Activated T-helper 17 cell treated with anti-CD3 and anti-CD28 coated beads, Interleukin-2, amount 50 U/mL, for 72 hours (primary cell): ENCODE measurements around the gene EPHX1. TPM values are rescaled to one million over a fixed set of nuclear protein-coding genes. Genes with fewer than 3 reads are reported as not detected.
"Not testable (repeated sequence)": the region's sequence is repeated elsewhere in the genome, so short reads cannot be mapped to it uniquely, and the experiment has no call there.

Experiments
- ATAC-seq: fragments of 150-1000 bp; cut with Tn5 transposase; replicated peaks from 2 replicates; pipeline ENCODE4 v1.10.0; 2021; ENCODE audit warnings: mild to moderate bottlenecking, moderate library complexity
- H3K27ac Mint-ChIP-seq: one replicate; pipeline ENCODE4 v1.8.0; 2022; ENCODE audit warnings: mixed read lengths
- H3K27me3 Mint-ChIP-seq: one replicate; pipeline ENCODE4 v1.8.0; 2022; ENCODE audit warnings: mixed read lengths
- H3K36me3 Mint-ChIP-seq: one replicate; pipeline ENCODE4 v1.8.0; 2022; ENCODE audit warnings: low read depth, mild to moderate bottlenecking, mixed read lengths
- H3K4me1 Mint-ChIP-seq: one replicate; pipeline ENCODE4 v1.8.0; 2022; ENCODE audit warnings: mixed read lengths
- H3K4me3 Mint-ChIP-seq: one replicate; pipeline ENCODE4 v1.8.0; 2022; ENCODE audit warnings: mild to moderate bottlenecking, mixed read lengths
- H3K9me3 Mint-ChIP-seq: one replicate; pipeline ENCODE4 v1.8.0; 2022; ENCODE audit warnings: mixed read lengths
- total RNA-seq, 2 donors: library from RNA; stranded (reverse); gene quantifications; one replicate each; pipeline ENCODE4 v1.2.3, GENCODE V29; 2022

Gene EPHX1
- total RNA-seq, 2 donors from 2014 or later = 1.5 to 1.7 TPM

DNA sequence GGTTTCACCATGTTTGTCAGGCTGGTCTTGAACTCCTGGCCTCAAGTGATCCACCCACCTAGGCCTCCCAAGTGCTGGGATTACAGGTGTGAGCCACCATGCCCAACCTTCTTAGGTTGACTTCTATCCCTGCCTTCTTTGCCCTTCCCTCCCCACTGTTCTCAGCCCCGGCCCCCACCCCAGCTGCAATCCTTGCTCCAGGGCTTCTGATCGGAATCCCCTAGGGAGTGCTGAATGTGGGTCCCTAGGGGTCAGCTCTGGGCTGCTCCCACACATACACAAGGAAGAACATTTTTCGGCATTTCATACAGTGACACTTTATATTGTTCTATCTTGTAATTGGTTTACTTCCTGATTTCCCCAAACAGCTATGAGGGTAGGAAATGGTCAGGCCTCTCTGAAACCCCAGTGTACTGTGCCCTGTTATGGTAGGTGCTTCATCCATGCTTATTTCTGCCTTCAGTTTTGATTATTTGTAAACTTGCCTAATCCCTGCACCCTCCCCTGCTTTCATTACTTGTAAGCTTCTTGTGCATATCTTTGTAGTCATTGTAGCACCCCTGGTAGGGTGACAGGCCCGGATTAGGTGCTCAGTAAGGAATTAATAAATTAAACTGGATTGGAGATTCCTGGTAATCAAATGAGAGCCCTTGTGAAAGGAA is 38.1 kb upstream of the EPHX1 start:
- ATAC-seq = no peak
- H3K27ac Mint-ChIP-seq = no peak overlapping the region
- H3K36me3 Mint-ChIP-seq = no peaks in the 10 kb centered on the region

DNA sequence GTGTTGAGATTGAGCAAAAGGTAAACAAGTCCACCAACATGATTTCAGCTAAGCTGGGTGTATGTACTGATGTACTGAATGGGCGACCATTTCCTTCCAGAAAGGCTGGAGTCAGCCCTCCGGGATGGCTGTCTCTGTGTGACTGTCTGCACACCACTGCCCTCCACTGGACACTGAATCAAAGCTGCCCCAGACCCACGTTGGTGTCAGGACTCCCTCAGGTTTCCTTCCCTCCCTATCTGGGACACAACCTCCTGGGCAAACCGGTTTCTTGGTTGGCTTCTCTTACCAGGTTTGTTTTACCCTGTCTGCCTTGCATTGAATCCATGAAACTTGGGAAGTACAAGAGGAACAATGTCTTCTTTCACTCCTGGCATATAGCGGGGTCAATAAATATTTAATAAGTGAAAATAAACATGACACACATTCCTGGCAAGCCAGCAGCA is 37.6 kb upstream of the EPHX1 start:
- Mint-ChIP-seq H3K9me3 (no peaks in the 10 kb centered on the region), H3K27ac (no peak overlapping the region), H3K4me1 (no peaks in the 10 kb centered on the region), H3K36me3 (no peaks in the 10 kb centered on the region), H3K4me3 (no peak overlapping the region), H3K27me3 (peaks cover 3% of the 10 kb centered on the region)
- ATAC-seq = peak; percentile 68

More for the DNA sequence above, 38.1 kb upstream of the EPHX1 start:
- peaks cover 3% of the 10 kb centered on the region for H3K27me3 Mint-ChIP-seq
- no peaks in the 10 kb centered on the region for H3K4me1 Mint-ChIP-seq
- H3K4me3 Mint-ChIP-seq = no peak overlapping the region
- H3K9me3 Mint-ChIP-seq = no peaks in the 10 kb centered on the region

DNA sequence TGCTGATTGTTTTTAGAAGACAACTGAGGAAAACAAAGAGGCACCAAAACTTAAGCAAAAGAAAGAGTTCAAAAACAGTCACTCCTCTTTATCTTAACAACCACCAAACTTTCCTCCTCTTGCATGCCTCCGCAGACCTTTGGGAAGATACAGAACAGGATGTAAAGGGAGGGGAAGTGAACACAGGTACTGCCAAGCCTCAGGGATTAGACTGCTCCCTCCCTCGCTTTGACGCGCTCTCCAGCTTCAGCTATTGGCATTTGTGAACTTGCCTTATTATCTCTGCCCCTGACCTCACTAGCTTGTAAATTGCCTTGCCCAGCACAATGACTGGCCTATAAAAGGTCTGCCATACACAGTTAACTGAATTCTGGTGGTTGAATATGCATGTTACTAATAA is 37.1 kb upstream of the EPHX1 start:
- H3K4me3 Mint-ChIP-seq = no peak overlapping the region
- ATAC-seq = no peak
- H3K9me3 Mint-ChIP-seq = no peaks in the 10 kb centered on the region
- peak overlapping the region; percentile 66 for H3K27ac Mint-ChIP-seq
- no peaks in the 10 kb centered on the region for H3K36me3 Mint-ChIP-seq
- no peaks in the 10 kb centered on the region for H3K4me1 Mint-ChIP-seq
- H3K27me3 Mint-ChIP-seq = peaks cover 3% of the 10 kb centered on the region

DNA sequence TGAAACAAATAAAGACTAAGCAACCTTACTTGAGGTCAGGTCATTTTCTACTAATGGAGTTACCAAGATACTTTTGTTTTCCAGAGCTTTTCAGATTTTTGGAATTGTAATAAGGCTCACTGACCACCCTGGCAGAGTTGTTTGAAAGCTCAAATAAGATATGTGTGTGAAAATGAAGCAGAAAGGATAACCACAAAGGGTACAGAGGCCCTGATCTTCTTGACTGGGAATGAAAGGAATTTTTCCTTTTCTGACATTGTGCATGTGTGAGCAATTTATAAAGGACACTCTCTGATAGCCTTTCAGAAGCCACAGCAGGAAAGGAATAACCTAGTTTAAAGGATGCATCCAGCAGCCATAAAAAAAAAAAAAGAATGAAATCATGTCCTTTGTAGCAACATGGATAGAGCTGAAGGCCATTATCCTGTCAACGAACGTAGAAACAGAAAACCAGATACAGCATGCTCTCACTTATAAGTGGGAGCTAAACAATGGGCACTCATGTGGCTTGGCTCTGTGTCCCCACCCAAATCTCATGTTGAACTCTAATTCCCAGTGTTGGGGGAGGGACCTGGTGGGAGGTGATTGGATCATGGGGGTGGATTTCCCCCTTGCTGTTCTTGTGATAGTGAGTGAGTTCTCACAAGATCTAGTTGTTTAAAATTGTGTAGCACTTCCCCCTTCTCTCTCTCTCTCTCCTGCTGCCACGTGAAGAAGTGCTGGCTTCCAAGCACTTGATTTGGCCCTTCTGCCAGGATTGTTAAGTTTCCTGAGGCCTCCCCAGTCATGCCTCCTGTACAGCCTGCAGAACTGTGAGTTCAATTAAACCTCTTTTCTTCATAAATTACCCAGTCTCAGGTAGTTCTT is 35.4 kb upstream of the EPHX1 start:
- ATAC-seq = no peak
- H3K9me3 Mint-ChIP-seq = no peaks in the 10 kb centered on the region
- no peak overlapping the region for H3K4me3 Mint-ChIP-seq
- no peak overlapping the region for H3K27ac Mint-ChIP-seq
- no peaks in the 10 kb centered on the region for H3K4me1 Mint-ChIP-seq
- peaks cover 3% of the 10 kb centered on the region for H3K27me3 Mint-ChIP-seq
- H3K36me3 Mint-ChIP-seq = no peaks in the 10 kb centered on the region

DNA sequence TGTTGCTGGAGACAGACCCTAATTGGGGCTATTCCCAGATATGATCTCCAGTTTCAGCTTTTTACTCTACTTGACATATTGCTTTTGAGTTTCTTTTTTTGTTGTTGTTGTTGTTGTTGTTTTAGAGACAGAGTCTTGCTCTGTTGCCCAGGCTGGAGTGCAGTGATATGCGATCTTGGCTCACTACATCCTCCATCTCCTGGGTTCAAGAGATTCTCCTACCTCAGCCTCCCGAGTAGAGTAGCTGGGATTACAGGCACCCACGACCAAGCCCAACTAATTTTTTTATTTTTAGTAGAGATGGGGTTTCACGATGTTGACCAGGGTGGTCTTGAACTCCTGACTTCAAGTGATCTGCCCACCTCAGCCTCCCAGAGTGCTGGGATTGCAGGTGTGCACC is 33.6 kb upstream of the EPHX1 start:
- H3K27me3 Mint-ChIP-seq = no peaks in the 10 kb centered on the region
- no peaks in the 10 kb centered on the region for H3K36me3 Mint-ChIP-seq
- H3K4me3 Mint-ChIP-seq = no peak overlapping the region
- no peaks in the 10 kb centered on the region for H3K9me3 Mint-ChIP-seq
- peaks cover 7% of the 10 kb centered on the region for H3K4me1 Mint-ChIP-seq
- no peak for ATAC-seq
- no peak overlapping the region for H3K27ac Mint-ChIP-seq

DNA sequence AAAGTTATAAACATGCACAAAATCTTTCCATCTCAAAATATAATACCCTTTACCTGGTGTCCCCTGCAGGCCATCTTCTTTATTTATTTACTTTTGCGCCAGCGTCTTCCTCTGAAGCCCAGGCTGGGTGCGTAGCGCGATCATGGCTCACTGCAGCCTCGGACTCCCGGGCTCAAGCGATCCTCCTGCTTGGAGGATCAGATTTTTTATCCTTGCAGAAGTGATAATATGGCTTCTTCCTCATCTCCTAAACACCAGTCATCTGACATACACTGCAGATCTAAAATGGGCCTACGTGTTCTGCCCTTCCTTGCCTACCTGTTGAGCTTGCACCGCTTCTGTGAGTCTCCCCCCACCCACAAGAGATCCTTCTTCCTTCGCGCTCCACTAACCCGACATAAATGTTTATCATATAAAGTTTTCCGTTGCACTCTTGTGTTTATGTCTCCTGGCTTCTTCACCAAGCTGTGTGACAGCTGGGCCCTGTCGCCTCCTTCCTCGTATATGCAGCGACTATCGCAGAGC is 32.8 kb upstream of the EPHX1 start:
- Mint-ChIP-seq H3K4me1 (peaks cover 7% of the 10 kb centered on the region), H3K4me3 (no peak overlapping the region), H3K27ac (no peak overlapping the region), H3K27me3 (no peaks in the 10 kb centered on the region), H3K9me3 (no peaks in the 10 kb centered on the region), H3K36me3 (no peaks in the 10 kb centered on the region)
- peak; percentile 11 for ATAC-seq

DNA sequence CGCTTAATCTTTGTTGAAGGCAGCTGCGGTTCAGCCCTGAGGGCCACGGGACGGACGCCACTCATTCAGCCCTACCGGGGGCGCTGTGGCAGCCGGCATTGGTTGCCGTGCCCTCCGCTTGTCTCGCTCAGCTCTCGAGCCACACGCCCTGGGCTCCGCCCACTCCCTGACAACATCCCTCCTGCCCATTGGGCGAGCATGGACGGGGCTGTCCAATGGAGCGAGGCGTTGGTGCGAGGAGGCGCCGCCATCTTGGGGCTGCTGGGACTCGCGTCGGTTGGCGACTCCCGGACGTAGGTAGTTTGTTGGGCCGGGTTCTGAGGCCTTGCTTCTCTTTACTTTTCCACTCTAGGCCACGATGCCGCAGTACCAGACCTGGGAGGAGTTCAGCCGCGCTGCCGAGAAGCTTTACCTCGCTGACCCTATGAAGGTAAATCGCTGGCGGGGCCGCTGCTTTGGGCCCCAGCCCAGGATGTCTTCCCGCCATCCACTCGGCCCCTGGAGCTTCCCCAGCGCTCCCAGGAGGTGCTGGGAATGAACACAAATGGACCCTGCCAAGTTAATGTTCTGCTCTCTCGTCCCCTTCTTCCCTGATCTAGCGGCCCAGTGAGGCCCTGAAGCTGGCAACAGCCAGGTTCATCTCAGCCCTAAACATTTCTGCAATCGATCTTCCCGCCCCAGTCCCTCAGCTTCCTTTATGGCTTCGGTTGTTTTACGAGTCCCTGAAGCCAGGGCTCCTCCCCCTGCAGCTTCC is 32.2 kb upstream of the EPHX1 start, which contains the start of gene SRP9:
Gene SRP9, plus strand, starts transcription at position 244 of the 754 bp plus-strand sequence. Its CDS starts 115 bp downstream, at position 359.
- Mint-ChIP-seq H3K36me3 (no peaks in the 10 kb centered on the region), H3K27me3 (no peaks in the 10 kb centered on the region), H3K9me3 (no peaks in the 10 kb centered on the region), H3K27ac (no peak within 1 kb of the TSS), H3K4me1 (peaks cover 13% of the 10 kb centered on the region), H3K4me3 (no peak within 1 kb of the TSS)
- ATAC-seq = peak; percentile 99

DNA sequence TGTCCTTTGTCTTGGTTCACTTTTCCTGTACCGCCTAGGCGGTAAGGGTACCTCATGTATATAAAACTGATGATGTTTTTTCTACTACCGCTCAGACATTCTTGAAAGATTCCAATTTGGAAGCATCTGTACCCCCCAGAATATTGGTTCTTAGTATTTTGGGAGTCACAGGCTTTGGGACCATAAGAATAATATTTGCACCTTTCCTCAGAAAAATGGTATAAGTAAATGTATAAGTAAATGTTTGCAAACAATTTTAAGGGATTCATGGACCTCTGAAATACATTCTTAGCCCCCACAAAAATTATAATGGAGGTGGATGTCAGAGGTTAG is 31.6 kb upstream of the EPHX1 start:
- Mint-ChIP-seq H3K4me1 (peaks cover 15% of the 10 kb centered on the region), H3K4me3 (no peak overlapping the region), H3K27ac (no peak overlapping the region), H3K36me3 (no peaks in the 10 kb centered on the region), H3K27me3 (no peaks in the 10 kb centered on the region), H3K9me3 (no peaks in the 10 kb centered on the region)
- no peak for ATAC-seq

DNA sequence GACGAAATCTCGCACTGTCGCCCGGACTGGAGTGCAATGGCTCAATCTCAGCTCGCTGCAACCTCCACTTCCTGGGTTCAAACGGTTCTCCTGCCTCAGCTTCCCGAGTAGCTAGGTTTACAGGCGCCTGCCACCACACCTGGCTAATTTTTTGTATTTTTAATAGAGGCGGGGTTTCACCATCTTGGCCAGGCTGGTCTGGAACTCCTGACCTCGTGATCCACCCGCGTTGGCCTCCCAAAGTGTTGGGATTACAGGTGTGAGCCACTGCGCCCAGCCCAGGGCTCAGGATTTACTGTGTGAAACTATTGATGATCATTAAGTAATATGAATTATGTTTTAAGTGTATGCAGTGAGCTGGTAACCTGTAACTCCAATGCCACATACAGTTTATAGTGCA is 30.8 kb upstream of the EPHX1 start:
- H3K36me3 Mint-ChIP-seq, ATAC-seq, H3K9me3 Mint-ChIP-seq, H3K27me3 Mint-ChIP-seq, H3K27ac Mint-ChIP-seq, H3K4me3 Mint-ChIP-seq: not testable (repeated sequence)
- peaks cover 21% of the 10 kb centered on the region for H3K4me1 Mint-ChIP-seq

DNA sequence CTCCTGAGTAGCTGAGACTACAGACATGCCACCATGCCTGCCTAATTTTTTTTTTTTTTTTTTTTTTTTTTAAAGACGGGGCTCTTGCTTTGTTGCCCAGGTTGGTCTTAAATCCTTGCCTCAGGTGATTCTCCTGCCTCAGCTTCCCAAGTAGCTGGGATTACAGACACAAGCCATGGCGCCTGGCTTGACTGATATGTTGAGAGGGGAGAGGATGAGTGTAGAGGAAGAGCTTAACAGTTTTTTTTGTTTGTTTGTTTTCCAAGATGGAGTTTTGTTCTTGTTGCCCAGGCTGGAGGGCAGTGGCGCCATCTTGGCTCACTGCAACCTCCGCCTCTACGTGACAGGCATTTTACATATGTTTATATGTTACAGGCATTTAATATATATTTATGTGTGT is 29.8 kb upstream of the EPHX1 start:
- ATAC-seq = no peak
- Mint-ChIP-seq H3K27ac (no peak overlapping the region), H3K27me3 (no peaks in the 10 kb centered on the region), H3K36me3 (peaks cover 8% of the 10 kb centered on the region), H3K4me1 (peaks cover 21% of the 10 kb centered on the region), H3K4me3 (no peak overlapping the region), H3K9me3 (no peaks in the 10 kb centered on the region)

DNA sequence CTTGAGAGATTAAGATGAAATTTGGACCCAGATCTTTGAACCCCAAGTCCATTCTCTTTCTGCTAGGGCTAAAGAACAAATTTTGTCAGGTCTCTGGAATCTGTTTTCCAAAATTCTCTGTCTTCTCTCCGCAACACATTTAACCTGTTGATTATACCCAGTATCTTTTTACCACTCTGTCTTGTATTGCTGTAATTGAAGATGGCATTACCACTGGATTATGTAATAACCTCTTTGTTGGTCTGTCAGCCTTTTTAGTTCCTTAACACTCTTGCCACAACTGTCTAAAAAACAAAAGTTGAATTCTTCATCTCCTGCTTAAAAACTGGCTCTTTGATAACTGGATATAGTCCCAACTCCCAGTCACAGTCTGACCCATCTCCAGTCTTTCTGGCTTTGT is 29.3 kb upstream of the EPHX1 start:
- H3K27me3 Mint-ChIP-seq = no peaks in the 10 kb centered on the region
- peak overlapping the region; percentile 19 for H3K27ac Mint-ChIP-seq
- peaks cover 13% of the 10 kb centered on the region for H3K36me3 Mint-ChIP-seq
- no peaks in the 10 kb centered on the region for H3K9me3 Mint-ChIP-seq
- H3K4me1 Mint-ChIP-seq = peaks cover 21% of the 10 kb centered on the region
- no peak overlapping the region for H3K4me3 Mint-ChIP-seq
- ATAC-seq = no peak

DNA sequence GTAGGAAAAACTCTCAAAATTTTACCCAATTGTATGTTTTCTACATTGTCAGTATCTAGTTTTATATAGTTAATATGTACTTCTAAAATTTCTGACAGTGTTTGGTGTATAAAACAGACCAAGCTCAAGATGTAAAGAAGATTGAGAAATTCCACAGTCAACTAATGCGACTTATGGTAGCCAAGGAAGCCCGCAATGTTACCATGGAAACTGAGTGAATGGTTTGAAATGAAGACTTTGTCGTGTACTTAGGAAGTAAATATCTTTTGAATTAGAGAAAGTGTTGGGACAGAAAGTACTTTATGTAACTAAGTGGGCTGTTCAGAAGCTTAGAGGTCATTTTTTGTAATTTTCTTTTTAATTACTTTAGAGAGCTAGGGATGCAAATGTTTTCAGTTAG is 20.8 kb upstream of the EPHX1 start:
- not testable (repeated sequence) for H3K4me3 Mint-ChIP-seq, ATAC-seq, H3K9me3 Mint-ChIP-seq, H3K27me3 Mint-ChIP-seq, H3K27ac Mint-ChIP-seq
- Mint-ChIP-seq H3K36me3 (peaks cover 92% of the 10 kb centered on the region), H3K4me1 (peaks cover 13% of the 10 kb centered on the region)

DNA sequence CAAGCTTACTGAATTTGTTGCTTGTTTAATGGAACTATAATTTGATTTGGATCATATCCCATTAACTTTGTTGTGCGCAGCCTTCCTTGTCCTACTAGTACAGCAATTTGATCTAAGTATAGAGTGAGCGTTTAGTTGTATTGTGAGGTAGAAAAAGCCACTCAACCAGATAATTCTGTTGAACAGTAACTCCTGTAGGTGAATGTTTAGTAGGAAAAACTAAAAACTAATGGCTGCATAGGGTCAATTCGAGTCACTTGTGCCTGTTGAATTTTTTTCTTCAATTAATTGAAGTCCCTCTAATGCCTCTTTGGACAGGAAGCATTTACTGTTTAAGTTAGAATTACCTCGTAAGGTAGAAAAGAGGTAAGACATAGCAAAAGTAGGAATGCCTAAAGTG is 15.0 kb upstream of the EPHX1 start:
- no peak overlapping the region for H3K27ac Mint-ChIP-seq
- no peaks in the 10 kb centered on the region for H3K27me3 Mint-ChIP-seq
- H3K4me1 Mint-ChIP-seq = no peaks in the 10 kb centered on the region
- ATAC-seq = no peak
- peaks cover 53% of the 10 kb centered on the region for H3K36me3 Mint-ChIP-seq
- H3K4me3 Mint-ChIP-seq = no peak overlapping the region
- no peaks in the 10 kb centered on the region for H3K9me3 Mint-ChIP-seq

DNA sequence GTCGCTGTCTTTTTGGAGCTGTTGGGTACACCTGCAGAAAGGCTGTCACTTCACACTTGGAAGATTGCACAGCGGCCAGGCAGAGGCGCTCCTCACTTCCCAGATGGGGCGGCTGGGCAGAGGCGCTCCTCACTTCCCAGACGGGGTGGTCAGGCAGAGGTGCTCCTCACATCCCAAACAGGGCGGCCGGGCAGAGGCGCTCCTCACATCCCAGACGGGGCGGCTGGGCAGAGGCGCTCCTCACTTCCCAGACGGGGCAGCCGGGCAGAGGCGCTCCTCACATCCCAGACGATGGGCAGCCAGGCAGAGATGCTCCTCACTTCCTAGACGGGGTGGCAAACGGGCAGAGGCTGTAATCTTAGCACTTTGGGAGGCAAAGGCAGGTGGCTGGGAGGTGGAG is 13.8 kb upstream of the EPHX1 start:
- not testable (repeated sequence) for ATAC-seq

More for the DNA sequence above, 13.8 kb upstream of the EPHX1 start:
- H3K4me1 Mint-ChIP-seq, H3K27ac Mint-ChIP-seq, H3K9me3 Mint-ChIP-seq, H3K27me3 Mint-ChIP-seq, H3K4me3 Mint-ChIP-seq: not testable (repeated sequence)
- peaks cover 42% of the 10 kb centered on the region for H3K36me3 Mint-ChIP-seq
